ENCODE measurements around the gene KAZN.

DNA sequence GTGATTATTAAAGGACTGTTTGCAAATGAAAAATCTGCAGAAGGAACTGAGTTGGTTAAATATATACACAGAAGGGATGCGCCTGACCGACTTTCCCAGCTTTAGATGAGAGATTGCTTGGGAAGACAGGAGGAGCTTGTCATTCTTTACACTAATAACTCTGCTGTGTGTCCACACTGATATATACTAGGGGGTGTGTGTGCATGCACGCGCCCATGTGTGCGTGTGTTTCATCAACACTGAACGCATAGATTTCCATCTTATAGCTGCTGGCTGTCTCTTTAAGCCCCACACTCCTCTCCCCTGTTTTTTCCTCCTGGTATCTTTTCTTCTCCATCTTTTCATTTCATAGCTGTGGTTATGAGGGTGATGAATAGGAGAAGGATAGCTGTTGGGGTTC is 6.9 kb upstream of the KAZN start:
- TF ChIP-seq, protein P1, sequence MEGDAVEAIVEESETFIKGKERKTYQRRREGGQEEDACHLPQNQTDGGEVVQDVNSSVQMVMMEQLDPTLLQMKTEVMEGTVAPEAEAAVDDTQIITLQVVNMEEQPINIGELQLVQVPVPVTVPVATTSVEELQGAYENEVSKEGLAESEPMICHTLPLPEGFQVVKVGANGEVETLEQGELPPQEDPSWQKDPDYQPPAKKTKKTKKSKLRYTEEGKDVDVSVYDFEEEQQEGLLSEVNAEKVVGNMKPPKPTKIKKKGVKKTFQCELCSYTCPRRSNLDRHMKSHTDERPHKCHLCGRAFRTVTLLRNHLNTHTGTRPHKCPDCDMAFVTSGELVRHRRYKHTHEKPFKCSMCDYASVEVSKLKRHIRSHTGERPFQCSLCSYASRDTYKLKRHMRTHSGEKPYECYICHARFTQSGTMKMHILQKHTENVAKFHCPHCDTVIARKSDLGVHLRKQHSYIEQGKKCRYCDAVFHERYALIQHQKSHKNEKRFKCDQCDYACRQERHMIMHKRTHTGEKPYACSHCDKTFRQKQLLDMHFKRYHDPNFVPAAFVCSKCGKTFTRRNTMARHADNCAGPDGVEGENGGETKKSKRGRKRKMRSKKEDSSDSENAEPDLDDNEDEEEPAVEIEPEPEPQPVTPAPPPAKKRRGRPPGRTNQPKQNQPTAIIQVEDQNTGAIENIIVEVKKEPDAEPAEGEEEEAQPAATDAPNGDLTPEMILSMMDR (IDR thresholded peaks at IDR 0.05), result no peak
- no peak for TF ChIP-seq POLR2A (IDR thresholded peaks at IDR 0.05)
